HG03432 (cell line): Measurements from ENCODE around the gene TRDN.
"Not testable (repeated sequence)": the region's sequence is repeated elsewhere in the genome, so short reads cannot be mapped to it uniquely, and the experiment has no call there.

ENCODE experiments used
- ATAC-seq: cut with Tn5 transposase; IDR thresholded peaks from one replicate; pipeline ENCODE4 v1.9.1; 2021; ENCODE audit warnings: mild to moderate bottlenecking, moderate library complexity; ENCODE audit not compliant: unreplicated experiment

Gene TRDN

DNA sequence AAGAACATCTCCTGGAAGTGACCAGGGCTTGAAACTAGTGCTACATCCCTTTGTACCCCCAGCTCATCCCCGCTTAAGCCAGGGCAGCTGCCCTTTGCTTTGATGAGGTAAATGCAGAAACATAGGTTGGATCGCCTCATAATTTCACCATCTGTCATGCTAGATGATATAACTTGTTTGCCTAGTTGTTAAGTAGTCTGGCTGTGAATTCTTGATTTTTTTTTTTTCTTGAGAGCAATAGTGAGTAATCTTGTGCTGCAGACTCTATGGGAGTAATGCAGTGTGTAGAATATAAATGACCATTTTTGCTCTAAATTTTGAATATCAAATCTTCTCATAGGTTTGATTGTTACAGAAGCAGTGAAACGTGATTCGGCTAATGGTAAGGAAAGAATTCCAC, 4.1 kb downstream of the TRDN start:
- no peak for ATAC-seq

DNA sequence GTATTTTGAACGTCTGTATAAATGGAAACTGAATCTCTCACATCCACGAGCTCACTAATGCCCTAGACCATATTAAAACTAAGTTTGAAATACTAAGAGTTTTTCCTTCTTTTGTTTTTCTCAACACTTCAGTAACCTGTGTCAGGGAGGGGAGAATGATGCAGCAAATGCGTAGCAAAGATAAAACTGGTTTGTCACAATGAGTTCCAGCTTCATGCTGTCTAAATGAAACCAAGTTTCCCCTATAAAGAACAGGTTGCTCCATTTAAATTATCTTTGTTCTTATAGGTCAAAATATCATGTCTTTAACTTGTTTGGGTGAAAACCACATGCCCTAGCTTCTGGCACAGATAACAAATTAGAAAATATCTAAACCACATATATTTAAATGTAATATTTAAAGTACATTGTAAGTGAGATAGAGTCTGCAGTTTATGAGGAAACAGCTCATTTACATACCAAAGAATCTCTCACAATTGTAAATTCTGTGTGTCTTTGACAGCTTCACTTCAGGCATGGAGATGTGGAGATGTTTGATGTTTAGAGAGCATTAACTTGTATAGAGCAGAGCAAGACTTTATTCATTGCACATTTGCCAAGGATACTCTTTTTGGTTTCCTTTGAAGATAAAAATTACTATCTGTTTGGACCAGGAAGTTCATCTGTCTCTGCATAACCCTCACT, 7.3 kb downstream of the TRDN start:
- ATAC-seq: no peak

DNA sequence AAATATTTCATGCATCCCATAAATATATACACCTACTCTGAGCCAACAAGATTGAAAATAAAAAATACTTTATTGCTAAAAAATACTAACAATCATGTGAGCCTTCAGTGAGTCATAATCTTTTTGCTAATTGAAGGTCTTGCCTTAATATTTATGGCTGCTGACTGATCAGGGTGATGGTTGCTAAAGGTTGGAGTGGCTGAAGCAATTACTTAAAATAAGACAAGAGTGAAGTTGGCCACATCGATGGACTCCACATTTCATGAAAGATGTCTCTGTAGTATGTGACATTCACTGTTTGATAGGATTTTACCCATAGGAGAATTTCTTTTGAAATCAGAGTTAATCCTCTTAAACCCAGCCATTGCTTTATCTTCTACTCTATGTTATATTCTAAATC, 11.1 kb downstream of the TRDN start:
- no peak for ATAC-seq

DNA sequence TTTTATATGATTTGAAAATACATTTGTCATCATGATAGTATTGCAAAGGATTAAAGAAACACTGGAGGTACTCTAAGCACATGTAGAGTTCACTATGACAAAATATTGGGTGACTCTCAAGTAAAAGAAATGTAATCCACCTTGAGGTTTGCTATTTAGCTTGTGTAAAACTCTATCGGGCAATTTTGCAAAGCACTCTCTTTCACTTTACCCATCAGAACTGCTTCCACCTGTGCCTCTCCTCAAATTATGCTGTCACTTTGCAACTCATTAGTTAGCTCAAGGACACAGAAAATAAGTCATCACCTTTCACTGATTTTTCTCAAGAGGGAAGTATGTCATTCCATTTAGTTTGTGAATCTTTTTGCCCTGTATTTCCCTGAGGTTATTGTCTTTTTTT, 14.0 kb downstream of the TRDN start:
- no peak for ATAC-seq

DNA sequence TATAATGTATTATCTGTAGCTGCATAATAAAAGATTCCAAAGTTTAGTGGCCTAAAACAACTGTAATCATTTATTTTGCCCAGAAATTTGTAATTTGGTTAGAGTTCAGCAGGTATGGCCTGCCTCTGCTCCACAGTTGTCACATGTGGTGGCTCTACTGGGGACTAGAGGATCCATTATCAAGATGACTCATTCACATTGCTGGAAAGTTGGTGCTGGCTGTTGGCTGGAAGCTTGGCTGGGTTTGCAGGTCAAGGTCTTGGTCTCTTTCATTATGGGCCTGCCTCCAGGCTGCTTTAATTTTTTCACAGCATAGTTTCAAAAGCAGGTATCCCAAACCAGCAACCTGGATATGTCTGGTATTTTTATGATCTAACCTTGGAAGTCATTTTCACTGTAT, 17.6 kb downstream of the TRDN start:
- ATAC-seq: no peak

DNA sequence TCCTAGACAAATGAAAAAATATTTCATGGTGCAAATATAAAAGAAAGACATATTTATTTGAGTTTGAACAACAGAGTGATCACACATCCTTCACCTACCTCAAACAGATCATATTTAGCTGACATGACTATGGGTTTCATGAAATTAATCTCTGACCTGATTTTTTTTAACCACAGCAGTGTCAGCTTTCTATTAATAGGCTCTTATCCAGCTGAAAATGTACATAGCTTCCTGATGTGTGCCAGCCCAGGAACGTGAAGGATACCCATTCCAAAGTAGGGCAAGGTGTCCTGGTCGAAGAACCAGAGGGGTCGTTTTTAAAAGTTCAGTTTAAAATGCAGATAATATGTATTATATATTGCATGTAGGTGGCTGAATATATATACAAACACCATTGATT, 19.8 kb downstream of the TRDN start:
- ATAC-seq: no peak

DNA sequence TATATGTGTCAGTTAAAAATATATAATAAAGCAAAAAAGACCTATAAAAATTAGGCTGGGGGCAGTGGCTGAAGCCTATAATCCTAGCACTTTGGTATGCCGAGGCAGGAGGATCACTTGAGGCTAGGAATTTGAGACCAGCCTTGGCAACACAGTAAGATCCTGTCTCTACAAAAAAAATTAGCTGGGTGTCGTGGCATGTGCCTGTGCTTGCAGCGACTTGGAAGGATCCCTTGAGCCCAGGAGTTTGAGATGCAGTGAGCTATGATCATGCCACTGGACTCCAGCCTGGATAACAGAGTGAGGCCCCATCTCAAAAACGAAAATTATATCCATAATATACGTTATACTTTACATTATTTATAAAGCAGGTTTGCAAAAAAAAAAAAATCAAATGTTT, 20.7 kb downstream of the TRDN start:
- no peak for ATAC-seq

DNA sequence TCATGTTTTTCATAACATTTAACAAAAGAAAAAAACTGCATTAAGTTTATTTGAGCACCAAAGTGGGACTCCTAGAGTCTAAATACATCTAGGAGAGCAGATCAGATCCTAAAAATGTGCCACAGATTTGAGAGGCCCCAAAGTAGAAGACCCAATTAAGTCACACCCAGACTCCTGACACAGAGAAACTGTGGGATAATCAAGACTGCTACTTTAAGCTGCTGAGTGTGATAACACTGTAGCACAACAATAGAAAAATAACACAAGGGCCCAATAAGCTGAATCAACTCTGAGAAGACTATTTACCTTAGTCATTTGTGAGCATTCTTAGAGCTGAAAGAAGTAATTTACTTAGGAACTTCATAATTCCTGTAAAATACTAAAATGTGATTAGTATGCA, 26.0 kb downstream of the TRDN start:
- ATAC-seq: no peak

DNA sequence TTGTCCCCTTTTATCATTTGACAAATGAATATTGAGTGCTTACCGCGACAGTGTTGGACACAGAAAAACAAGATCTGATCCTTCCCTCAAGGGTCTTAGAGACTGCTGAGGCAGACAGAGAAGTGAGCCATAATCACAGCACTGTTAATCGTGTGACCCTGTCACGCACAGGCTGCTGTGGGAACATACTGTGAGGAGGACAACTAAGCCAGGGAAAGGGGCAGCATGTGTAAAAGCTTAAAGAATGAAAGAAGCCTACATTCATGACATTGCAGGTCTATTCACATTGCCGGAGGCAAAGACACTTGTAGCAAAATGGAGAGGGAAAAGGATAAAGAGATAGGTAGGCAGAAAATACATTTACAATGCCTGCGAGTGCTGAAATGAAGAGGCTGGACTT, 32.7 kb downstream of the TRDN start:
- no peak for ATAC-seq

DNA sequence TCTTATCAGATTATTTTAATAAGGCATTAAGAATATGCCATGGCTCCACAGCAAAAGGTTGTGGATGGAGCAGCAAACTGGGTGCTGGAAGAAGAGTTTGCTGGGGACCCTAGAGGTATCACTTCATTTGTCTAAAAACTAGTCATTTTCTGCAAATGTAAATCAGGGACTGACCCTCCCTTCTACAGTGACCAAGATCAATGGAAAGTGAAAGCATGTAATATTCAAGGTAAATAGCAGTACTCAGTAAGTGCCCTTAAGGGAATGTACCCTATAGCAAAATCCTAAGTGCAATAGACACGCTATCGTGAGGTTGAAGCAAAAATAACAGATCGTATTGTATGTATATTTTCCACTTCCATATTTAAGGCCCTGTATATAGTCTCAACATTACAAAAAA, 38.7 kb downstream of the TRDN start:
- peak; percentile 96 for ATAC-seq

DNA sequence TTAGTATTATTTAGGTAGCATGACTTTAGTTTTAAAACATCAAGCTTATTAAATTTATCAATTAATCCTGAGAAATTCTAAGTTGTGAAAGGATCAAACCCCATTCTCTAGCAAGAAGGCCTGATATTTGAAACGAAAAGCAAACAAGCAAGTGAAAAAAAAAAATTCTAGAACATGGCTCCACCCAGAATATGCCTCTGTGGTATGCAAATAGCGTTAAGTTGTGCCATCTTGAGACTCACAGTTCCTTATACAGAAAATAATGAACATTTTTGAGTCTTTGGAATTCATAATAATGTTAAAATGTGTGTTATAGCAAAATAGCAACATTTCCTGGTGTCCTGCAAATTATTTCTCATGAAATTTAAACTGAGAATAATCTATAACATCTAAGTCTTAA, 42.0 kb downstream of the TRDN start:
- ATAC-seq: no peak

DNA sequence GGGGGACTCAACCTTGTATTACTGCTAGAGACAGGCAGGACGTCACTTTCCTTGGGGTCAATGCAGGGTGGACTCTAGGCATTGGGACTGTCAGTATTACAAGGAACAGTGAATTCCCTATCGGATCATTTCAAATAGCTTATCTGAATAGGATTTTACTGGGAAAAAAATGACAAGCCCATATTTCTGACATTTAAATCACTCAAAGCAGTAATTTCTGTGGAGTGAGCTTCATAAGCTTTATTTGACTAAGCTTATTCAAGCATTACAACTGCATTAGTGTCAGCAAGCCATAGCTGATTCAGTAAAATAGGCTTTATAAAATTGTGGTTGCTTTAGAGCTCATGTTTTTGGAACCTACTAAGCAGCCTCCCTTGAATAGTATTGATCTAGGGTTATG, 44.3 kb downstream of the TRDN start:
- no peak for ATAC-seq

DNA sequence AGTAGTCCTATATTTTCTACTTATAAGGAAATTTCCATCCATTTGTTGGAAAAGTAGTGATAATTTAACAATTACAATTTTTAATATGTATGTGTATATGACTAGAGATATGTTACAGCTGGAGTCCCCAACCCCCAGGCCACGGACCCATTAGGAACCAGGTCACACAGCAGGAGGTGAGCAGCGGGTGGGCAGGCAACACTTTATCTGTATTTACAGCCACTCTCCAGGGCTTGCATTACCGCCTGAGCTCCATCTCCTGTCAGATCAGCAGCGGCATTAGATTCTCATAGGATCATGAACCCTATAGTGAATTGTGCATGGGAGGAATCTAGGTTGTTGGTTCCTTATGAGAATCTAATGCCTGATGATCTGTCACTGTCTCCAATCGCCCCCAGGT, 46.8 kb downstream of the TRDN start:
- ATAC-seq: no peak

DNA sequence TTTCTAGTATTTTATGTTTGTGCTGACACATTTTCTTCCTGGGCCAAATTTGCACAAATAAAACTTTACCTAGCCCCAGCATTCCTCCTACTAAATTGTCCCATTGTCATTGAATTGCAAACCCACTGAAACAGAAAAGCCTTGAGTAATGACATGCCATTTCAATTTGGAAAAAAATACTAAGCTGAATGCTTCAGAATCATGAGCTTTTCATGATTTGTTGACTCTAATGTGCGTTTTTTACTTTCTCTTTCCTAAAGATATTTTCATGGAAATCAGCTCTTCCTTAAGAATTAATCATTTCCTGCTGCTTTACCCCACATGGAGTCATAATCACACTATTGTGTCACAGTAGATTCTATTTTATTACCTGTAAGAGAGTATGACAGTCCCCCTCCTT, 47.4 kb downstream of the TRDN start:
- ATAC-seq: no peak

DNA sequence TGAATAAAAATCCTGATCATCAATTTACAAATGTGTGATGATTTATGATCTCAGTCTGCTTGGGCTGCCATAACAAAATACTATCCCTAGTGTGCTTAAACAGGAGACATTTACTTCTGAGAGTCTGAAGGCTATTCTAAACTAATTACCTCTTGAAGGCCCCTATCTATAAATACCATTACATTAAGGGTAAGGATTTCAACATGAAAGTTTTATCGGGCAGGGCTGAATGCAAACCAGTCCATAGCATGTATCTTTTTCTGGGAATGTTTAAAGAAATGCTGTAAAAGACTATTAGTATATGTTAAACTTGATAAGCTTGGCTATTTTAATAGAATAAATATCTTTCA, 48.2 kb downstream of the TRDN start:
- no peak for ATAC-seq

DNA sequence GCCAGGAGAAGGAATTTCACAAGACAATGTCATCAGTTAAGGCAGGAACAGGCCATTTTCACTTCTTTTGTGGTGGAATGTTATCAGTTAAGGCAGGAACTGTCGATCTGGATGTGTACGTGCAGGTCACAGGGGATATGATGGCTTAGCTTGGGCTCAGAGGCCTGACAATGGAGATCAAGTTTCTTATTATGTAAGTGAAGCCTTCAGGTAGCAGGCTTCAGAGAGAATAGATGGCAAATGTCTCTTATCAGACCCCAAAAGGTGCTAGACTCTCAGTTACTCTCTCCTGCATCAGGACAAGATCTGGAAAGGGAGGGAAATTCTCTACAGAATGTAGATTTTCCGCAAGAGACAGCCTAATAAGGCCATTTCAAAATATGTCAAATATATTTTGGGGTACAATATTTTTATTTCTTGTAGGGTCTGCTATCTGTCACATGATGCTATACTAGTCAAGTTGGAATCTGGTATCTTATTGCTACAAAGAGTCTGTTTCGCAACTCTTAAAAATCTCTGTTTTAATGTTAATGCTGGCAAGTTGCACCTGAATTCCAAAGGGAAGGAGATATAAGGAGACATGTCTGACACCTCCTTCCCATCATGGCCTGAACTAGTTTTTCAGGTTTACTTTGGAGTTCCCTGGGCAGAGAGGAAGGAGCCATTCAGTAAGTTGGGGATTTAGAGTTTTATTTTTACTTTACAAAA, 48.8 kb downstream of the TRDN start:
- ATAC-seq: no peak

DNA sequence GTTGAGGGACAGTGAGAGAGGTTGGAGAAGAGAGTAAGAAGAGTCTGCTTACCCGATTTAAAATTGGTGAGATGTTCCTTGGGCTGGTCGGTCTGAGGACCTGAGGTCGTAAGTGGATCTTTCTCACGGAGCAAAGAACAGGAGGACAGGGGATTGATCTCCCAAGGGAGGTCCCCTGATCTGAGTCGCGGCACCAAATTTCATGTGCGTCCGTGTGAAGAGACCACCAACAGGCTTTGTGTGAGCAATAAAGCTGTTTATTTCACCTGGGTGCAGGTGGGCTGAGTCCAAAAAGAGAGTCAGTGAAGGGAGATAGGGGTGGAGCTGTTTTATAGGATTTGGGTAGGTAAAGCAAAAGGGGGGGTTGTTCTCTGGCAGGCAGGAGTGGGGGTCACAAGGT, 49.3 kb downstream of the TRDN start:
- not testable (repeated sequence) for ATAC-seq

DNA sequence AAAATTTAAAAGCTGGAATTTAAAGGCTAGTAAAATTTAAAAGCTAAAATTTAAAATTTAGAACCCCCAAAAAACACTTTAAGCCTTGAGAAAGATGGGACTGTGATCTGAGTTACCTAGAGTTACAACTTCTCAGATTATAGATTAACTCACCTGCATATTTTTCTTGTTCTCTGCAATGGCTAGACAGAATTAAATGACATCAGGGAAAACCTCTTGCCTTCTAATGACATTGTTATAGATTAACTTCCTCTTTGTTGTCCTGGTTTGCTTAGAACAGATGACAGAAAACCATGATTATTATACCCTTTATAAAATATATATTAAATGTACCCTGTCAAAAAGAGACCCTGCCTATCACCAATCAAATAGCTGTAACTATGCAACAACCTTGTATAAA, 56.4 kb downstream of the TRDN start:
- ATAC-seq: no peak

DNA sequence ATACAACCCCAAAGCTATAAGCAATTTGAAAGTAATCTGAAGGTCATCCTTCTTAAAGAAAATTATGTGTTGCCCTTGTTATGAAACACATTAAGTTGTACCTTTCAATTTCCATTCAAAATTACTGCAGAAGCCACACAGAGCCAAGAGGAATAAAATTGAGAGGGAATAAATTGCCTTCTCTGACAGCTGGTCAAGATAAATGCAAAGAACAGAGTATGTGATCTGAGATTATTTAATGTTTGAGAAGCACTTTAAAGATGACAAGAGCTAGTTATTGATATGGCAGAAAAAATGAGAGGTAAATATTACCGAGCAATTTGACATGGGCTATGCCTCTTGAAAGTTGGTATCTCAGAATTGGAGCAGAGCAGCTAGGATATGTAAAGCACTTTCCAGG, 61.6 kb downstream of the TRDN start:
- ATAC-seq: no peak

DNA sequence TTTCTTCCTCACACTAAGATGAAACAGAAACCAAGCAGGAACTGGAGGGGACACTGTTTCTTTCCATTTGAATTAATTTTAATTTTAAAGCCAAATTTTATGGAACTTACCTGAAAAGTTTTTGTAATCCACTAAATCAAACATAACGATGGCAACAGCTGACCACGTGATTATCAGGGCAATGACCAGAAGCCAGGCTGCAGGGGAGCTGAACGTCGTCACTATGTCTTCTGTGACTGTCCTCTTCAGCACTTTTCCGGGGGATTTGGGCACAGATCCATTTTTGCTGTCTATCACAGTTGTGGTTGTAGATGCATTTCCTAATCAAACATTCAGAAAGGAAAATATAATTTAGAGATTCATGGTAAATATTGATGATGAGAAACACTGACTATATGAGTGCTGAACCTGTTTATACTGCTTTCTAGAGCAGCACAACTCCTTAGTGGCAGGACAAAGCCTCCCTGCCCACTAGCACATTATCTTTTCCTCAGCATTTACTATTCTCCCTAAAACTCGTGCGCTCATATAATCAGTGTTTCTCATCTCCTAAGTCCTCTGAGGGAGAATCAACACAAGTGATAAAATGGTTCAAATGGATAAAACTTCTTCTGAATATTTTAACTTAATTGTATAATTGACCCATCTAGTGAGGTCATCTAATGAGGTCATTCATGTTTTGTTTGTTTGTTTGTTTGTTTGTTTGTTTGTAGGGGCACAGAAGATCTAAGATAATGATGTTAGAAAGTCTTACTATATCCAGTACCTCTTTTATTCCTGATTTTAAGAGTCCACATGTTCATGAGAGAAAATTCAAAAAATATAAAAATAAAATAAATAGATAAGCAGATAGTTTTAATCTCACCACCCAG, 65.7 kb downstream of the TRDN start:
- ATAC-seq: no peak

DNA sequence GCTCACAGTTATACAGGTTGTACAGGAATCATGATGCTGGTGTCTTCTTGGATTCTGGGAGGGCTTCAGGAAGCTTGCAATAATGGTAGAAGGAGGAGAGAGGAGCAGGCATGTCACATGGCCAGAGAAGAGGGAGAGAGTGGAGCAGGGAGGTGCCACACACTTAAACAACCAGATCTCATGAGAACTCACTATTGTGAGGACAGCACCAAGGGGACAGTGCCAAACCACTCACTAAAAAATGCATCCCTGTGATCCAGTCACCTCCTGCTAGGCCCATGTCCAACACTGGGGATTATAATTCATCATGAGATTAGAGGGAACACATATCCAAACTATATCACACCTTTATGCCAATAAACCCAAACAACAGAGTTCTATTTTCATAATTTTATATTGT, 67.2 kb downstream of the TRDN start:
- ATAC-seq: no peak

DNA sequence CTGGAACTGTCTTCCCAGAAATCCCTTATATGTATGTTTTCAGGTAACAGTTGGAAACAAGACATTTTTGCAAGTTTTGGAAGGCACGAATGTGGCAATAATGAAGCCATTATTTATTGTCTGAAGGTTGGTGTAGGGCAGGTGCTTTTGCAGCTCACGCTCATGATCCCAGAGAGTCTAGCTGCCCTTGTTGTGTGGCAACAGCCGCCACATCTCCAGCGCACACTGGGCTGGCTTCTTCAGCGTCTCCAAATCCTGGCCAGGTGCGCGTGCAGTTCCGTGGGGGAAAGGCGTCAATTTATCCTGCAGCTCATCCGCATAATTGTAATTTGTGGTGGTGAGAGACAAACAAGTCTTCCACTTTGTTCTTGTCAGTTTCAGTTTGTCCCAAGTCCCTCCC, 71.2 kb downstream of the TRDN start:
- no peak for ATAC-seq
